A549 (cell line): ENCODE results near the gene TMOD1.

ENCODE experiments used
- POLR2A ChIP-seq: IDR thresholded peaks from 2 replicates; pipeline ENCODE4 v1.6.1; 2012; ENCODE audit warnings: mild to moderate bottlenecking, low read length
- RAD21 ChIP-seq, 2 experiments: fragments of >200 bp in 1 of 2; sonication (Bioruptor Twin) in 1 of 2; formaldehyde crosslinking in 1 of 2; IDR thresholded peaks in 1 of 2; conservative IDR thresholded peaks in 1 of 2; 2 replicates in 1 of 2; 3 replicates in 1 of 2; pipeline ENCODE4 v1.6.1; 2012 to 2018; ENCODE audit warnings: inconsistent platforms in 1 of 2
- TF ChIP-seq, protein P1 (sequence below): fragments of >200 bp; sonication (Bioruptor Twin); formaldehyde crosslinking; IDR thresholded peaks from 3 replicates; pipeline ENCODE4 v1.5.1; 2016
- TF ChIP-seq, protein P2 (sequence below): IDR thresholded peaks from 2 replicates; pipeline ENCODE4 v1.6.1; 2012

DNA sequence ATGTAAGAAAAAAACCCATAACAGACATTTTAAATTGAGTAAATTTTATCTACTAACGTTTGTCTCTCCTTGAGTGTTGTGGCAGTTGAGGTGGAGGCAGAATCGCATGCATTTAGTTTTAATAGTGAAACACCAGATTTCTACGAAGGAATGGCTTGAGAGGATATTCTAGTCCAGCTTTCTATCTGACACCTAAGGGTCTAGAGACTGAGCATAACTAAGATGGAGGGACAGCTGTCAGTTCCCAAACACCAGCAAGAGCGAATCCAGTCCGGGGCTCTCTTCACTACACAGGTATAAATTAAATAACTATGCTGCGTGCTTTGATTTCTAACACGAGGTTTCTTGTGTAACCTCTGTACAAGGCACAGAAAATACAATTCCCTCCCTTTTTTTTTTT, 133.6 kb downstream of the TMOD1 start:
- TF ChIP-seq, protein P1, sequence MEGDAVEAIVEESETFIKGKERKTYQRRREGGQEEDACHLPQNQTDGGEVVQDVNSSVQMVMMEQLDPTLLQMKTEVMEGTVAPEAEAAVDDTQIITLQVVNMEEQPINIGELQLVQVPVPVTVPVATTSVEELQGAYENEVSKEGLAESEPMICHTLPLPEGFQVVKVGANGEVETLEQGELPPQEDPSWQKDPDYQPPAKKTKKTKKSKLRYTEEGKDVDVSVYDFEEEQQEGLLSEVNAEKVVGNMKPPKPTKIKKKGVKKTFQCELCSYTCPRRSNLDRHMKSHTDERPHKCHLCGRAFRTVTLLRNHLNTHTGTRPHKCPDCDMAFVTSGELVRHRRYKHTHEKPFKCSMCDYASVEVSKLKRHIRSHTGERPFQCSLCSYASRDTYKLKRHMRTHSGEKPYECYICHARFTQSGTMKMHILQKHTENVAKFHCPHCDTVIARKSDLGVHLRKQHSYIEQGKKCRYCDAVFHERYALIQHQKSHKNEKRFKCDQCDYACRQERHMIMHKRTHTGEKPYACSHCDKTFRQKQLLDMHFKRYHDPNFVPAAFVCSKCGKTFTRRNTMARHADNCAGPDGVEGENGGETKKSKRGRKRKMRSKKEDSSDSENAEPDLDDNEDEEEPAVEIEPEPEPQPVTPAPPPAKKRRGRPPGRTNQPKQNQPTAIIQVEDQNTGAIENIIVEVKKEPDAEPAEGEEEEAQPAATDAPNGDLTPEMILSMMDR, result no peak
- TF ChIP-seq POLR2A (no peak), RAD21 (conservative IDR thresholded peaks at IDR 0.05 in 1 of 2, IDR thresholded peaks at IDR 0.05 in 1 of 2) (no peak)
- TF ChIP-seq, protein P2, sequence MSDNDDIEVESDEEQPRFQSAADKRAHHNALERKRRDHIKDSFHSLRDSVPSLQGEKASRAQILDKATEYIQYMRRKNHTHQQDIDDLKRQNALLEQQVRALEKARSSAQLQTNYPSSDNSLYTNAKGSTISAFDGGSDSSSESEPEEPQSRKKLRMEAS, result no peak
